GM19324 (cell line): ENCODE measurements around the gene PLA2G4F.
A peak's percentile ranks its signal among the peaks of the same experiment; 100 is the strongest.

Source experiments
- ATAC-seq: cut with Tn5 transposase; IDR thresholded peaks from one replicate; pipeline ENCODE4 v1.9.1; 2021; ENCODE audit warnings: mild to moderate bottlenecking, moderate library complexity; ENCODE audit not compliant: unreplicated experiment, low FRiP score

The PLA2G4F gene

DNA sequence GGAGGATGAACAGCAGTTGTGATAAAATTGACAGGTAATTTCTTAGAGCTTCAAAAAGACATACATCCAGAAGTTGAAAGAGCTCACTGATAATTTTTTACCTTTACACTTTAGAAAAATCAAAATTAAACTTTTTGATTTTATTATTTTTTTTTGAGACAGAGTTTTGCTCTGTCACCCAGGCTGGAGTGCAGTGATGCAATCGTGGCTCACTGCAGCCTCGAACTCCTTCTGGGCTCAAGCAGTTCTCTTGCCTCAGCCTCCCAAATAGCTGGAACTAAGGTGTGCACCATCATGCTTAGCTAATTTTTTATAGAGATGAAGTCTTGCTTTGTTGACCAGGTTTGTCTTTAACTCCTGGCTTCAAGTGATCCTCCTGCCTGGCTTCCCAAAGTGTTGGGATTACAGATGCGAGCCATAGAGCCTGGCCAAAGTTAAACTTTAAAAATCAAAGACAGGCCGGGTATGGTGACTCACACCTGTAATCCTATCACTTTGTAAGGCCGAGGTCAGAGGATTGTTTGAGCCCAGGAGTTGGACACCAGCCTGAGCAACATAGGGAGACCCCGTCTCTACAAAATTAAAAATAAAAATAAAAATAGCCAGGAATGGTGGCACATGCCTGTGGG lies 21.7 kb downstream of the PLA2G4F start:
- no peak for ATAC-seq

DNA sequence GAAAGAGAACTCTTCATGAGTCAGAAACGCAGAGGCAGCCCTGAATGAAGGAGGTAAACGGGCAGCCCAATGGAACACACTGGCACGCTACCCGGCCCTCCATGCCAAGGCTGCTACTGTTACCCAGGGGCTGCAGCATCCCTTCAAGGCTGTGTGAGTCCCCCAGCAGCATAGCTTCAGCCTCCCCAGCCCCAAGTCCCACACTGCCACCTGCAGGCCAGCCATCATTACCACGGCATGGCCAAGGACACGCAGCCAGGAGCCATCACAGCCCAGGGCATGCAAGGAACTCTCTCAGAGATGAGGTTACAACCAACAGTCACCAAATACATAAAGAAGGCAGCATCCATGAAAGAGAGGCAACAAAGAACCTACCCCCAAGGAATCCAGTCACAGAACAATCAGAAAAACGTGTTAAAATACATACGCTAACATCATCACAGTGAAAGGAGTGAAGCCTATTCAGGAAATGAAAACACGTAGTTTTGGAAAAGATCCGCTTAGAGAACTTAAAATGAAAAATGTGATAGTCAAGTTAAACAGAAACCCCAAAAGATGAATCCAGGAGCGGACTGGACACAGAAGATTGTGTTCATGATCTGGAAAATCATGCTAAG lies 22.4 kb downstream of the PLA2G4F start:
- ATAC-seq: no peak

DNA sequence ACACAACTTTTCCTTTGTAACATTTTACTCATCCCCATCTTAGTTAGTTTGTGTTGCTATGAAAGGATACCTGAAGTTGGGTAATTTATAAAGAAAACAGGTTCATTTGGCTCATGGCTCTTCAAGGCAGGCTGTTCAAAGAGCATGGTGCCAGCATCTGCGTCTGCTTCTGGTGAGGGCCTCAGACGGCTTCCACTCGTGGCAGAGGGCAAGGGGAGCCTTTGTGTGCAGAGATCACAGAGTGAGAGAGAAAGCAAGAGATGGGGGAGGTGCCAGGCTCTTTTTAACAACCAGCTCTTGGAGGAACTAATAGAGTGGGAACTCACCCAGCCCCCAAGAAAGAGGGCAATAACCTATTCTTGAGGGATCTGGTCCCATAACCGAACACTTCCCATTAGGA lies 23.1 kb downstream of the PLA2G4F start:
- ATAC-seq: no peak

DNA sequence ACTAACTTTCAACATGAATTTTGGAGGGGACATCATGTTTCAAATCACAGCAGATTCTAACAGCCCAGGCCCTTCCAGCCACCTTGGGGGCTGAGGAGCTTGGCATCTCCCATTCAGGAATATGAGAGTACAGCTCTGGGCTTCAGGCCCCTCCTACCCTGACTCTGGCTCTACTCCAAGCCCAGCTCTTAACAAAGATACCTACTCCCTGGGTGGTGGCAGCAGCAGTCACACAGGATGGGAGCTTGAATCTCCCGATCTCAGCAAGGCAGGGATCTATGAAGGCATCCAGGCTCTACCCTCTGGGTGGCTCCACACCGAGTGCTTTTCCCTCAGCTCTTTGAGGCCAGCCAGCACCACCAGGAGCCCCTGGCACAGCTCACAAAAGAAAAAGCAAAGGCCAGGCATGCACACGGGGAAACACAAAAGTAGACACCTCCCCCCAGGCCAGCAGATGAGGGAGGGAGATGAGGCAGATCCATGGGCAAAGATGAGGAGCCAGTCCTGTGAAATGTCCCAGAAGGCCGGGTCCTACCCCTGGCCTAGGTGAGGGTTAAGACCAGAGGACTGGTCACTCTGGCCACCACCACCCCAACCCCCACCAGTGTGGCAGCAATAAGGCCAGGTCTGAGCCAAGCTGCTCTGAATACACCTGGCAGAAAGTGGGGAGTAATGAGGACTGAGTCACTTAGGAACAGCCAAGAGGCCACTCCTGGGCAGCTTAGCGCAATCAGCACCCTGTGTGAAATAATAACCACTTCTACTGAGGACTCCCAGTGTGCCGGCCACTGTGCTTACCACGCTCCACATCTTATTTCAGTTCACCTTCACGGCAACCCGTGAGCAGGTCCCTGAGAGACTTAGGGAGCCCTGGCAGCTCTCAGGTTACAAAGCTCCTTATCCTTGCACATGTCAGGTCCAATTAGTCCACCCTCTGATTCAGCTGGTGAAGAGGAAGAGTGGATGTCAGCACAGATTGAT lies 24.3 kb downstream of the PLA2G4F start:
- no peak for ATAC-seq

DNA sequence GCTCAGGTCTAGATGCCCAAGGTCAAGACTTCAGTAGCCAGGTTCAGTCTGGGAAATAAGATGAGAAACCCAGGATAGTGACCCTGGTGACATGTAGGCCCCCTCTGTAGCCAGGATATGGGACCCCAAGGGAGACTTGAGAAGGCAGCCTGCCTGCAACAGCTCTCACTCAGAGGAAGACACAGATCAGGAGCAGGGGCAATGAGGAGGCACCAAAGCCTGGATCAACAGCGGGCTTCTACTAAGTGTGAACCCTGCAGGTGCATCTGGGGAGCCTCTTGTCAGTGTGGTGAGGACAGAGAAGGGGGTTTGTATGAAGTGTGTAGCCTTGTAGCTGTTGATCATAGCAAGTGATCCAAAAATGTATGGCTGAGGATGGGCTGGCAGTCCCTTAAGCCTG lies 25.4 kb downstream of the PLA2G4F start:
- no peak for ATAC-seq

DNA sequence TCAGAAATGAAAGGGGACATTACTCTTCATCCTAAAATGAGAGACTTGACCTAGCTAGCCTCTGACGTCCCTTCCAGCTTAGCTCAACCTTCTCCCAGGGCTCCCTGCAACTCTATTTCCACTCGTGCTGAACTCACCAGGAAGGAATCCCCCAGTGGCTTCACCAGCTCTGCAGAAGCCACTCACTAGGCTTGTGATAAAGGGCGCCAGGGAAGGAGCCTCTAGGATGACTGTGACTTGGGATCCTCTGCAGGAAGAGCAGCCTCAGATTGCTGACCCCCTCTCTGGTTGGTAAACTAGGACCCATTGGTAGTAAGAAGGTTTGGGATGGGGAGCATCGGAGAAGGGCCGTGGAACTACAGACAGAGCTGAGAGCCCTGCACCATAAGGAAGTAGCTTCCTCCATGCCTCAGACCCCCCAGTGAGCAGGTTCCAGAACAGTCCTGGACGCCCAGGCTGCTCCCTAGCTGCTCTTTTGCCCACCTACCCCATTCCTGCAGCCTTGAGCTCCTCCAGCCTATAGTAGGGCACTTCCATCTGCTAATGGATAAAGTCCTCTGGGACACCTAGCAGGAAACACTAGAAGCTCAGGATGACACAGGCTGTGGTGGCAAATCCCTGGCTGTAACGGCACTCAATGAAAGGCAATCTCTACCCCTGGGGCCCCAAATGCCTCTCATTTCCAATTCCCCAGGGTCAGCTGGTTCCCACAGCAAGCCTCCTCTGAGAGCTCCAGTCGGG lies 26.0 kb downstream of the PLA2G4F start:
- ATAC-seq: no peak

DNA sequence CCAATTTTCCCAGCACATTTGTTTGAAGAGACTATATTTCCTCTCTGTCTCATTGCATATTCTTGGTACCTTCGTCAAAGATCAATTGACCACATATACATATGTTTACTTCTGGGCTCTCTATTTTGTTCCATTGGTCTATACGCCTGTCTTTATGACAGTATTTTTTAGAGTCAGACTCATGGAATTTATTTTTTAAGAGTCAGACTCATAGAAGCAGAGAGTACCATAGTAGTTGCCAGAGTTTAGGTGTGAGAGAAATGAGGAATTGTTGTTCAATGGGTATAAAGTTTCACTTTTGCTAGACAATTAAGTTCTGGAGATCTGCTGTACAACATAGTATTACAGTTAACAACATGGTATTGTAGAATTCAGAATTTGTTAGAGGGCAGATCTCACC lies 27.1 kb downstream of the PLA2G4F start:
- no peak for ATAC-seq

DNA sequence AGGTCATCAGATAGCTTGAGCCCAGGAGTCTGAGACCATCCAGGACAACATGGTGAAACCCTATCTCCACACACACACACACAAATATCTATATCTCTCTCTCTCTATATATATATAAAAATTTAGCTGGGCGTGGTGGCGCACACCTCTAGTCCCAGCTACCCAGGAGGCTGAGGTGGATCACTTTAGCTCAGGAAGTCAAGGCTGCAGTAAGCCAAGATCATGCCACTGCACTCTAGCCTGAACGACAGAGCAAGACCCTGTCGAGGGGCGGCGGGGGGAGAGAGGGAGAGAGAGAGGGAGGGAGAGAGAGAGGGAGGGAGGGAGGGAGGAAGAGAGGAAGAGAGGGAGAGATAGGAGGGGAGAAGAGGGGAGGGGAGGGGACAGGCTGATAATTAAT lies 28.0 kb downstream of the PLA2G4F start:
- ATAC-seq: no peak

DNA sequence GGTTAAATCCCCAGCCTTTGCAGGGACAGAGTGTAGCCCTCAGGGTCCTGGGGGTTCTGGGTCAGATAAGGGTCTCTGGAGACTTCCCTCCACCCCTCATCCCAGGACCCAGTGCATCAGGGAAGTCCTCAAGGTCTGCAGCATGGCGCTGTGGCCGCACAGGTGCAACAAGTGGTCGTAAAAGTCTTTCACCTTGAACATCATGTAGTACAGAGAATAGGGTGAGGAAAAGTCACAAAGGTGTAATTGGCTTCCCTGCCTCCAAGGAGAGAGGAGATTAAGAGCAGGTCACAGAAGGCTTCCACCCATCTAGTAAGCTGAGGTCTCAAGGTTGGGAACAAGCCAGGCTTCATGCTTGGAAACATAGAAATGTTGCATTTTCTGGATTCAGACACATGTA lies 32.9 kb downstream of the PLA2G4F start:
- no peak for ATAC-seq

DNA sequence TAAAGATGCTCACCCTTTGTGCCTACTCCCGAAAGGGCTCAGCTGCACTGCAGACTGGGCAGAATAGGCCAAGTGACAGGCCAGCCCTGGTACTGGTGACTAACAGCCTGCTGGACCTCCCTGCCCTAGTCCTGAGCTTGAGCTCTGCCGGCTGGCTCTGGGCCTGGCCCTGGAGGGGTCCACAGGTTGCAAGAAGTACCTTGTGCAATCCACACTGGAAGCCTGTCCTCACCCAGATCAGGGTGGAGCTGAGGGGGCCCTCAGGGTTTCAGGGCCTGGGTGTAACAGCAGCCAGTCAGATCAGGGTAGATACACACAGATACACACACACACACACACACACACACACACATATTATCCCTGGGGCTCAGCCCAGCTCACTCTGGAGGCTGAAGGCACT lies 34.8 kb downstream of the PLA2G4F start:
- ATAC-seq: no peak

DNA sequence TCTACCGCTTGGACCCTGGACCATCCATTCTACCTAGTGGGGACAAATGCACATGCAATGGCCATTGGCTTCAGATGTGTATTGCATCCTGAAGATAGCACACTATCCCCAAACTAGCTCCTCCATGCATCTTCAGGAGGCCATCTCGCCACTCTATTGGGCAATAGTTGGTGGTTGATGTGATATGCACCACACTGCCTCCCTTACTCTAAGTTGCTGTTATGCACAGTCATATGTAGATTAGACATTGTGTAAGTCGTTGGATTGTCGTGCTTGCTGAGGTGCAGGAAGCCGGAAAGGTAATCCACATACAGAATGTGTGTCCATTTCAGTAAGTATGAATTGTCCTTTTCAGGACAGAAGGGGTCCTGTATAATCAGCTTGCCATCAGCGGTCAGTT lies 35.4 kb downstream of the PLA2G4F start:
- ATAC-seq: no peak

DNA sequence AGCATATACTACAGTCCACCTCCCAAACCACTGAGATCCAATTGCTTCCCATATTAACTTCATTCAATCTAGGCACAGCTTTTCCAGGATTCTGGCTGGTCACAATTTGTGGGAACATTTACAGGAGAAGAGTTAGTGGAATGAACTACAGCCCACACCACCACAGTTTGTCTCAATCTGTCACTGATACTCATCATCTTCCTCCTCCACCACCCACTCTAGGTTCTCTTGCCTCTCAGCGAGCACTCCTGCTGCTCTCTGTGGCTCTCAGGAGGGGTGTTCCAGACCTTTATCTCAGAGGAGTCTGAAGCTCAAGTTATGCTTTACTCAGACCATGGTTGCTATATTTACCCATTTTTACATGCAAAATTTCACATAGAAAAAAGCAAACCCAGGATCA lies 36.2 kb downstream of the PLA2G4F start:
- ATAC-seq: no peak

DNA sequence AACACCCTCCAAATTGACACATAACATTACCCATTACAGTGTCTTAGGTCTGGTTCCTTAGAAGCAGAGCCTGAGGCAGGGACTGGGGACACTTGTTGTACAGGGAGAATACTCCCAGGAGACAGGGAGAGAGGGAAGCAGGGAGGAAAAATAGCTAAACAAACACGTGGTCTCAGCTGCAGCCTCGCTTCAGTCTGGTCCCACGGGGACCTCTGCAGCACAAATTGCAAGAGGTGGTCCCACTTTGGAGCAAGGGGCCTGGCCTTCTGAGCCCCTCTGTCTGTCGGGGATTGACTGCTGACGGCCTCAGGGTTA lies 37.0 kb downstream of the PLA2G4F start:
- ATAC-seq: no peak

DNA sequence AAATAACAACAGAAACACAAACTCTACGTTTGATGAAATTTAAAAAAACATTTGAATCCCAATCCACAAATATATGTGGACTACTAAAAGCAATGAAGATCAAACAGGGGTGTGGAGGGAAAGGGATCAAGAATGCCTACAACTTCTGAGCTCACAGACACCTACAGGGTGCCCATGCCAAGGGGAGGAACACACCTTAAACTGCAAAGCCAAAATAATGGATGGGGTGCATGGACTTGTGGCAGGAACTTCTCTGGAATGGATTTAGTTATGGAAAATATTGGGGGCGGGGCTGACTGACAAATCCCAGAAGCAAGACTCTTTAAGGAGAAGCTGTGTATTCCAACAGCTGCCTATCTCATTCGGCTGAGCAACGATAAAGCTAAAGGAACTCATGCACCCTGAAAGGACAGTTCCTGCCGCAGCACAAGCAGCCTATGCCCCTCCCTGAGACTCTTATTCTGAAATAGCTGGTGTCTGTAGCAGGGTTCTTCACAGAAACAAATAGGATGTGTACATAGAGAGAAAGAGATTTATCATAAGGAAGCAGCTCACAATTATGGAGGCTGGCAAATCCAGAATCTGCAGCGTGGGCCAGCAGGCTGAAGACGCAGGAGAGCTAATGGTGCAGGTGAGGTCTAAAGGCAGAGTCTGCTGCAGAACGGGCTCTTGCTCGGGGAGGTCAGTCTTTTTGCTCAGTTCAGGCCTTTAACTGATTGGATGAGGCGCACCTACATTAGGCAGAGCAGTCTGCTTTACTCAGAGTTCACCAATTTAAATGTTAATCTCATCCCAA lies 37.6 kb downstream of the PLA2G4F start:
- no peak for ATAC-seq

DNA sequence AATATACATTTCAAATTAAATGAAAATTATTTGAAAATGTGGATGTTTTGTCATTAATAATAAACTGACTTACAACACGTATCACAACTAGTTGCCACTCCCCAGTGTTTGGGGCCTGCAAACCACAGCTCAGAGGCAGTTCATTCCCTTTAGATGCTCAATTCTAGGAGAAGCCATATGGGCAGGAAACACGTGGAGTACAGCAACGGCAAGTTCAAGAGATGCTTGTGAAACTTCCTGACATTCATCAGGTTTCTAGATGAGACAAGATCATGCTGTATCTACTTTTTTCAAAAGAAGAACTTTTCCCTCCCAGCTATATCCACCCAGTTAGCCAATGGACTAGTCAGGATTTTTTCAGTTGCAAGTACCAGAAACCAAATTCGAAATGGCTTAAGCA lies 44.5 kb downstream of the PLA2G4F start:
- ATAC-seq: no peak

DNA sequence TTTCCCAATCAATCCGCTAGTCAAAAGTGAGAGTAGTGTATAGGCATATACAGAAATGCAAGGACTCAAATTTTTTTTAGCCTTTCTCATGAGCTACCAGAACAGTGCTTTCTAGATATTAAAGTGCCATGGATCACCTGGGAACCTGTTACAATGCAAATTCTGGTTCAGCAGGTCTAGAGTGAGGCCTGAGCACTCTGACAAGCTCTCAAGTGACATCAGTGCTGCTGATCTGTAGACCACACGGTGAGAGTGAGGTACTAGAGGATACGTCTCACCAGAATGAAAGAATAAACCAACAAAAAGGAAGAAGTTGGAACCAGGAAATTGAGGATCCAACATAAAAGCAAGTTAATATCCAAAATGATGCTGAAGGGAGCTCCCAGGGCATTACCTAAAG lies 46.1 kb downstream of the PLA2G4F start:
- no peak for ATAC-seq

DNA sequence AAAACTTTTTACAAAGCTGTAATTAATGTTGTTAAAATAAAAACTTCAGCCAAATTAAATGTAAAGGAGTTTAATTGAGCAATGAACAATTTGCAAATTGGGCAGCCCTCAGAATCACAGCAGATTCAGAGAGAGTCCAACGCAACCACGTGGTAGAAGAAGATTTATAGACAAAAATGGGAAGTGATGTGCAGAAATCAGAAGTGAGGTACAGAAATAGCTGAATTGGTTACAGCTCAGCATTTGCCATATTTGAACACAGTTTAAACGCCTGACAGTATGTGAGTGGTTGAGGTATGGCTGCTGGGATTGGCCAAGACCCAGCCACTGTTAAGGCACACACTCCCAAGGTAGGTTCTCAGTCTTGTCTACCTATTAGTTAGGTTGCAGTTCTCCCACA lies 47.6 kb downstream of the PLA2G4F start:
- no peak for ATAC-seq

DNA sequence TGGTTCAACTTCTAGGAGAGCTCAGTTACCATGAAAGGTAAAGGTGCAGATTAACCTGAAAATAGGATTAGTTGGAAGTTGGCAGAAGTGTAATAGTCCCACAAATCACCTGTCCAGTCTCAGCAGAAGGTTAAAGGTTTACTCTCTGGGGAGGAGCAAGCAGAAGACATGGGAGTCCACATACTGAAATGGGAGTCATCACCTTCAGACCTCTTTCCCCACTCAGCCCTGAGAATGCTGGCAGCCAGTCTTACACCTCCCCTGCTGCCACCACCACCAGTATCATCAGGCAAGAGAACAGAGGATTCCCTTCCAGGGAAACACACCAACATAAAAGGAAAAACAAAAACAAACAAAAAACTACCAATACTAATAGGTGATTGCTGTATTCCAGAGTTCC lies 48.2 kb downstream of the PLA2G4F start:
- no peak for ATAC-seq

DNA sequence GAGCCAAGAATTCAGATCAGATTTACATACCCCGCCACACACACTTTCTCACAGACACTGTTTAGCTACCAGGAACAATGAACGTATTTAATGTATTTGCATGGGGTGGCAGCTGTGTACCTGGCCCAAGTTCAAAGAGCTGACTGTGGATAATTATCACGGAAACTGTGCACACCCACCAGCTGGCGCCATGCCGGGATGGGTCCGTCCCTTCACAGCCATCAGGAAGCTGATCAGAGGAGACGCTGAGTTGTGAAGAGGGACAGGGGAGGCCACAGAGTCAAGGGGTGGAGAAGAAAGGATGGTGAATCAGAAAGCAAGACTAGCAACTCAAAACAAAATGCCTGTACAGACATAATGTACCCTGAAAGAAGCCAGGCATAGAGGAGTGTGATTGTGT lies 49.0 kb downstream of the PLA2G4F start:
- peak; percentile 50 for ATAC-seq

DNA sequence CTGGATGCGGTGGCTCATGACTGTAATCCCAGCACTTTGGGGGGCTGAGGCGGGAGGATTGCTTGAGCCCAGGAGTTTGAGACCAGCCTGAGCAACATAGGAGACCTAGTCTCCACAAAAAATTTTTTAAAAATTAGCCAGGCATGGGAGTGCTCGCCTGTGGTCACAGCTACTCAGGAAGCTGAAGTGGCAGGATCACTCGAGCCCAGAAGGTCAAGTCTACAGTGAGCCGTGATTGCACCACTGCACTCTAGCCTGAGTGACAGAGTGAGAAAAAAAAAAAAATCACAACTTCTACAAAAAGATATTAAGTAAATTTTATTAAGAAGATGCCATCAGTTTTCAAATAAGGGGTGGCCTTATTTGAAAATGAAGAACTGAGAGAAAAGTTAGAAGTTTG lies 50.1 kb downstream of the PLA2G4F start:
- no peak for ATAC-seq
